ENCODE results near the gene MYO10.

MYO10 gene

GRCh38 chr5:16615741-16616535 is 320.1 kb downstream of the MYO10 start:
- TF ChIP-seq ESRRG (CRISPR knock-in tag; IDR thresholded peaks at IDR 0.05) (no peak), CSRNP3 (CRISPR knock-in tag; IDR thresholded peaks at IDR 0.05) (no peak), ZFP3 (CRISPR knock-in tag; IDR thresholded peaks at IDR 0.05) (no peak), OSR1 (CRISPR knock-in tag; IDR thresholded peaks at IDR 0.05) (no peak), POU6F1 (CRISPR knock-in tag; IDR thresholded peaks at IDR 0.05; ENCODE audit: borderline replicate concordance, low read depth) (no peak), SNAI2 (CRISPR knock-in tag; IDR thresholded peaks at IDR 0.05) (no peak), PPARA (CRISPR knock-in tag; IDR thresholded peaks at IDR 0.05; ENCODE audit: borderline replicate concordance) (no peak), ARNTL (CRISPR knock-in tag; IDR thresholded peaks at IDR 0.05; ENCODE audit: borderline replicate concordance, low read depth) (no peak), ZNF70 (CRISPR knock-in tag; IDR thresholded peaks at IDR 0.05) (no peak), ZFP30 (CRISPR knock-in tag; IDR thresholded peaks at IDR 0.05) (no peak)
- ATAC-seq: no peak

GRCh38 chr5:16612007-16612406 is 324.1 kb downstream of the MYO10 start:
- TF ChIP-seq ARNTL (CRISPR knock-in tag; IDR thresholded peaks at IDR 0.05; ENCODE audit: borderline replicate concordance, low read depth): no peak
- no peak for TF ChIP-seq TOX (CRISPR knock-in tag; IDR thresholded peaks at IDR 0.05; ENCODE audit: borderline replicate concordance)
- no peak for TF ChIP-seq RARB (CRISPR knock-in tag; IDR thresholded peaks at IDR 0.05)
- TF ChIP-seq ZC3H10 (CRISPR knock-in tag; IDR thresholded peaks at IDR 0.05): no peak
- no peak for TF ChIP-seq CSDC2 (CRISPR knock-in tag; IDR thresholded peaks at IDR 0.05)
- TF ChIP-seq TCF4 (CRISPR knock-in tag; IDR thresholded peaks at IDR 0.05; ENCODE audit: borderline replicate concordance): no peak
- no peak for TF ChIP-seq POU6F1 (CRISPR knock-in tag; IDR thresholded peaks at IDR 0.05; ENCODE audit: borderline replicate concordance, low read depth)
- TF ChIP-seq ZNF70 (CRISPR knock-in tag; IDR thresholded peaks at IDR 0.05): no peak
- no peak for TF ChIP-seq ZFP3 (CRISPR knock-in tag; IDR thresholded peaks at IDR 0.05)
- TF ChIP-seq OSR1 (CRISPR knock-in tag; IDR thresholded peaks at IDR 0.05): no peak
- TF ChIP-seq PPARA (CRISPR knock-in tag; IDR thresholded peaks at IDR 0.05; ENCODE audit: borderline replicate concordance): no peak
- TF ChIP-seq CREB5 (CRISPR knock-in tag; IDR thresholded peaks at IDR 0.05; ENCODE audit: low read depth): no peak
- TF ChIP-seq SNAI2 (CRISPR knock-in tag; IDR thresholded peaks at IDR 0.05): no peak
- TF ChIP-seq GLIS3 (CRISPR knock-in tag; IDR thresholded peaks at IDR 0.05): no peak
- TF ChIP-seq ISL1 (CRISPR knock-in tag; IDR thresholded peaks at IDR 0.05): no peak
- no peak for TF ChIP-seq CSRNP3 (CRISPR knock-in tag; IDR thresholded peaks at IDR 0.05)
- no peak for TF ChIP-seq ZNF8 (CRISPR knock-in tag; IDR thresholded peaks at IDR 0.05)
- no peak for TF ChIP-seq TSHZ2 (CRISPR knock-in tag; IDR thresholded peaks at IDR 0.05)
- ATAC-seq: no peak
